ENCODE measurements around the gene KIF22.
"Not testable (repeated sequence)": the region's sequence is repeated elsewhere in the genome, so short reads cannot be mapped to it uniquely, and the experiment has no call there.

The KIF22 gene

GRCh38 chr16:29757950-29758466, 32.5 kb upstream of the KIF22 start:
- Histone ChIP-seq H3K27me3 (no peaks in the 10 kb centered on the region), H3K4me1 (no peaks in the 10 kb centered on the region), H3K9me3 (no peaks in the 10 kb centered on the region), H3K4me3 (ENCODE audit: low read depth, low read length) (no peak overlapping the region), H3K36me3 (no peaks in the 10 kb centered on the region)
- DNase-seq = no peak
- no peak for TF ChIP-seq CTCF (IDR thresholded peaks at IDR 0.05; ENCODE audit: low read depth, low read length)

GRCh38 chr16:29760567-29761279, 29.8 kb upstream of the KIF22 start:
- H3K4me1 ChIP-seq = no peaks in the 10 kb centered on the region
- H3K36me3 ChIP-seq = no peaks in the 10 kb centered on the region
- no peaks in the 10 kb centered on the region for H3K9me3 ChIP-seq
- H3K27me3 ChIP-seq = no peaks in the 10 kb centered on the region
- TF ChIP-seq CTCF (IDR thresholded peaks at IDR 0.05; ENCODE audit: low read depth, low read length) = no peak
- H3K4me3 ChIP-seq (ENCODE audit: low read depth, low read length) = no peak overlapping the region
- no peak for DNase-seq

GRCh38 chr16:29761280-29761651, 29.3 kb upstream of the KIF22 start:
- H3K36me3 ChIP-seq; H3K9me3 ChIP-seq; DNase-seq; H3K27me3 ChIP-seq; H3K4me3 ChIP-seq (ENCODE audit: low read depth, low read length); H3K4me1 ChIP-seq: not testable (repeated sequence)

GRCh38 chr16:29761882-29762281, 28.7 kb upstream of the KIF22 start:
- TF ChIP-seq CTCF (IDR thresholded peaks at IDR 0.05; ENCODE audit: low read depth, low read length) = no peak
- Histone ChIP-seq H3K9me3 (no peaks in the 10 kb centered on the region), H3K4me1 (no peaks in the 10 kb centered on the region), H3K27me3 (no peaks in the 10 kb centered on the region), H3K36me3 (no peaks in the 10 kb centered on the region), H3K4me3 (ENCODE audit: low read depth, low read length) (no peak overlapping the region)
- DNase-seq = no peak

- no peak overlapping the region for H3K4me3 ChIP-seq (ENCODE audit: low read depth, low read length)
- H3K36me3 ChIP-seq = no peaks in the 10 kb centered on the region
- H3K27me3 ChIP-seq = no peaks in the 10 kb centered on the region
- no peaks in the 10 kb centered on the region for H3K9me3 ChIP-seq
- H3K4me1 ChIP-seq = no peaks in the 10 kb centered on the region
- no peak for TF ChIP-seq CTCF (IDR thresholded peaks at IDR 0.05; ENCODE audit: low read depth, low read length)
- DNase-seq = no peak
These were observed 27.2 kb upstream of the KIF22 start for GRCh38 chr16:29763326-29763725.

GRCh38 chr16:29765167-29766032, 25.2 kb upstream of the KIF22 start:
- no peaks in the 10 kb centered on the region for H3K9me3 ChIP-seq
- no peaks in the 10 kb centered on the region for H3K4me1 ChIP-seq
- no peaks in the 10 kb centered on the region for H3K27me3 ChIP-seq
- H3K4me3 ChIP-seq (ENCODE audit: low read depth, low read length) = no peak overlapping the region
- TF ChIP-seq CTCF (IDR thresholded peaks at IDR 0.05; ENCODE audit: low read depth, low read length) = no peak
- no peaks in the 10 kb centered on the region for H3K36me3 ChIP-seq
- no peak for DNase-seq

Measured in BE2C (cell line).